ENCODE measurements around the gene SNRPA.

The SNRPA gene

GRCh38 chr19:40739030-40739839, 11.8 kb upstream of the SNRPA start:
- no peaks in the 10 kb centered on the region for H3K9me3 ChIP-seq (ENCODE audit: insufficient read depth, low read length, severe bottlenecking)
- H3K4me1 ChIP-seq (ENCODE audit: insufficient read depth, low read length), result no peaks in the 10 kb centered on the region
- H4K20me1 ChIP-seq (ENCODE audit: insufficient read depth, low read length), result no peaks in the 10 kb centered on the region
- no peak overlapping the region for H3K4me3 ChIP-seq (ENCODE audit: low read depth in 1 of 2, low read length in 2 of 2)
- ATAC-seq (ENCODE audit: insufficient read depth, low read depth), result no peak
- no peaks in the 10 kb centered on the region for H3K27me3 ChIP-seq (ENCODE audit: insufficient read depth, low read length, poor library complexity)
- TF ChIP-seq EZH2 (IDR thresholded peaks at IDR 0.05; ENCODE audit: borderline replicate concordance, low read depth, low read length, severe bottlenecking), result no peak
- no peak for TF ChIP-seq CTCF (IDR thresholded peaks at IDR 0.05; ENCODE audit: borderline replicate concordance, extremely low read depth, low read length, poor library complexity, severe bottlenecking)
- no peak overlapping the region for H3K9ac ChIP-seq (ENCODE audit: low read depth, low read length)
- no peaks in the 10 kb centered on the region for H3K79me2 ChIP-seq (ENCODE audit: insufficient read depth, low read length)
- no peak overlapping the region for H2AFZ ChIP-seq (ENCODE audit: low read depth, low read length)
- no peak overlapping the region for H3K27ac ChIP-seq (ENCODE audit: low read length)
- H3K4me2 ChIP-seq (ENCODE audit: insufficient read depth, low read length), result no peak overlapping the region
- DNase-seq, result no peak
- H3K36me3 ChIP-seq (ENCODE audit: insufficient read depth, low read length), result peaks cover 48% of the 10 kb centered on the region

GRCh38 chr19:40739871-40740703, 10.9 kb upstream of the SNRPA start:
- DNase-seq (no peak), ATAC-seq (ENCODE audit: insufficient read depth, low read depth) (0 out of 3 replicates have a peak, but pooled peaks have one; percentile 22)
- H3K27ac ChIP-seq (ENCODE audit: low read length), result no peak overlapping the region
- H3K4me1 ChIP-seq (ENCODE audit: insufficient read depth, low read length), result no peaks in the 10 kb centered on the region
- TF ChIP-seq EZH2 (IDR thresholded peaks at IDR 0.05; ENCODE audit: borderline replicate concordance, low read depth, low read length, severe bottlenecking) (no peak), CTCF (IDR thresholded peaks at IDR 0.05; ENCODE audit: borderline replicate concordance, extremely low read depth, low read length, poor library complexity, severe bottlenecking) (no peak)
- no peaks in the 10 kb centered on the region for H3K79me2 ChIP-seq (ENCODE audit: insufficient read depth, low read length)
- no peak overlapping the region for H2AFZ ChIP-seq (ENCODE audit: low read depth, low read length)
- H3K9me3 ChIP-seq (ENCODE audit: insufficient read depth, low read length, severe bottlenecking), result no peaks in the 10 kb centered on the region
- H3K4me2 ChIP-seq (ENCODE audit: insufficient read depth, low read length), result no peak overlapping the region
- no peak overlapping the region for H3K4me3 ChIP-seq (ENCODE audit: low read depth in 1 of 2, low read length in 2 of 2)
- H3K27me3 ChIP-seq (ENCODE audit: insufficient read depth, low read length, poor library complexity), result no peaks in the 10 kb centered on the region
- H4K20me1 ChIP-seq (ENCODE audit: insufficient read depth, low read length), result no peaks in the 10 kb centered on the region
- H3K36me3 ChIP-seq (ENCODE audit: insufficient read depth, low read length), result peaks cover 42% of the 10 kb centered on the region
- no peak overlapping the region for H3K9ac ChIP-seq (ENCODE audit: low read depth, low read length)

- Histone ChIP-seq H3K79me2 (ENCODE audit: insufficient read depth, low read length) (no peaks in the 10 kb centered on the region), H3K4me1 (ENCODE audit: insufficient read depth, low read length) (no peaks in the 10 kb centered on the region), H3K27me3 (ENCODE audit: insufficient read depth, low read length, poor library complexity) (no peaks in the 10 kb centered on the region), H3K4me3 (ENCODE audit: low read depth in 1 of 2, low read length in 2 of 2) (no peak overlapping the region), H3K36me3 (ENCODE audit: insufficient read depth, low read length) (peaks cover 36% of the 10 kb centered on the region), H3K9me3 (ENCODE audit: insufficient read depth, low read length, severe bottlenecking) (no peaks in the 10 kb centered on the region), H4K20me1 (ENCODE audit: insufficient read depth, low read length) (no peaks in the 10 kb centered on the region), H3K4me2 (ENCODE audit: insufficient read depth, low read length) (no peak overlapping the region), H3K27ac (ENCODE audit: low read length) (no peak overlapping the region), H2AFZ (ENCODE audit: low read depth, low read length) (no peak overlapping the region), H3K9ac (ENCODE audit: low read depth, low read length) (no peak overlapping the region)
- ATAC-seq (ENCODE audit: insufficient read depth, low read depth) (no peak), DNase-seq (no peak)
- no peak for TF ChIP-seq CTCF (IDR thresholded peaks at IDR 0.05; ENCODE audit: borderline replicate concordance, extremely low read depth, low read length, poor library complexity, severe bottlenecking)
- TF ChIP-seq EZH2 (IDR thresholded peaks at IDR 0.05; ENCODE audit: borderline replicate concordance, low read depth, low read length, severe bottlenecking), result no peak
Observed at GRCh38 chr19:40740747-40741146, 10.3 kb upstream of the SNRPA start.
